ENCODE measurements around the gene LAMB4. TPM values are rescaled to one million over a fixed set of nuclear protein-coding genes. Genes with fewer than 3 reads are reported as not detected.

The LAMB4 gene
- total RNA-seq, 1 donor from 2014 or later: not detected

DNA sequence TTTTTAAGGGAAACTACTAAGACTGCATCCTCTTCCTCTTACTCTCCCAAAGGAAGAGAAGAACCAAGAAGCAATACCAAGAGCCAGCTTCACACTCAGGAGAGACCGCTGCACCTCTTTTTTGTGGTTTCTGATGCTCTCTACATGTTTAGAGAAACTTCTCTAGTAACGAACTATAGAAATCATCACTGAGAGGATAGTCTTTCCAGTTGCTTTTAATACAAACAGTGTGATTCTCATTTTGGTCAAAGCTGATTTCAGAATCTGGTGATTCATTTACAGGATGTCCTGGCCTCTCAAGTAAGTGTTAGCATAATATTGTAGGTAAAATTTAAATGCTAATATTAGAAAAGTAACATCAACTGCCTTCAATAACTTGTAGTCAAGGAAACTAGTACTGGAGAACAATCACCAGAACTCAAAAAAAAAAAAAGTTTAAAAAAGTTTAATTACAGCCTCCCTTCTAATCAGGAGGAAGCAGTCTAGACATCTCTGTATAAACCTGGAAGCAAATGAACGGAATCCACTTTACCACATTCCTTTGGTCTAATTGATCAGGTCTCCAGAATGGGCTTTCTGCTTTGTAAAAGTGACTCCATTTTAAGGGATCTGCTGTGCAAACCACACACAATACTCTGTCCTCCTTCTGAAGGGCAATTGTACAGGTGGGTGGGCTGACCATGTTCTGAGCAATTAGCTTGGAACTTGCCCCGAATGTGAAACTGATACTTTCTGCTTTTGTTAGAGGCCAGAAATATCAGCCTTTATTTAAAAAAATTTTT lies 130.2 kb downstream of the LAMB4 start:
- Mint-ChIP-seq H3K4me1 (peaks cover 21% of the 10 kb centered on the region), H3K4me3 (no peak overlapping the region), H3K9me3 (no peaks in the 10 kb centered on the region), H3K27ac (no peak overlapping the region), H3K36me3 (ENCODE audit: low read depth) (no peaks in the 10 kb centered on the region), H3K27me3 (peaks cover 55% of the 10 kb centered on the region)
- ChIA-PET CTCF (no interaction called here), POLR2A (interaction anchor here (0.7 kb wide), 1 partner anchor 760 kb away, joined by 3 read pairs; no protein-coding TSS in a partner anchor)
- TF ChIP-seq, protein P1, sequence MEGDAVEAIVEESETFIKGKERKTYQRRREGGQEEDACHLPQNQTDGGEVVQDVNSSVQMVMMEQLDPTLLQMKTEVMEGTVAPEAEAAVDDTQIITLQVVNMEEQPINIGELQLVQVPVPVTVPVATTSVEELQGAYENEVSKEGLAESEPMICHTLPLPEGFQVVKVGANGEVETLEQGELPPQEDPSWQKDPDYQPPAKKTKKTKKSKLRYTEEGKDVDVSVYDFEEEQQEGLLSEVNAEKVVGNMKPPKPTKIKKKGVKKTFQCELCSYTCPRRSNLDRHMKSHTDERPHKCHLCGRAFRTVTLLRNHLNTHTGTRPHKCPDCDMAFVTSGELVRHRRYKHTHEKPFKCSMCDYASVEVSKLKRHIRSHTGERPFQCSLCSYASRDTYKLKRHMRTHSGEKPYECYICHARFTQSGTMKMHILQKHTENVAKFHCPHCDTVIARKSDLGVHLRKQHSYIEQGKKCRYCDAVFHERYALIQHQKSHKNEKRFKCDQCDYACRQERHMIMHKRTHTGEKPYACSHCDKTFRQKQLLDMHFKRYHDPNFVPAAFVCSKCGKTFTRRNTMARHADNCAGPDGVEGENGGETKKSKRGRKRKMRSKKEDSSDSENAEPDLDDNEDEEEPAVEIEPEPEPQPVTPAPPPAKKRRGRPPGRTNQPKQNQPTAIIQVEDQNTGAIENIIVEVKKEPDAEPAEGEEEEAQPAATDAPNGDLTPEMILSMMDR (IDR thresholded peaks at IDR 0.05): no peak
- intact Hi-C loops (cut with micrococcal nuclease): loop anchor here (10.0 kb wide), 1 partner anchor 145 kb away; no protein-coding TSS in a partner anchor
- DNase-seq (no peak), ATAC-seq (ENCODE audit: low read depth) (no peak)

DNA sequence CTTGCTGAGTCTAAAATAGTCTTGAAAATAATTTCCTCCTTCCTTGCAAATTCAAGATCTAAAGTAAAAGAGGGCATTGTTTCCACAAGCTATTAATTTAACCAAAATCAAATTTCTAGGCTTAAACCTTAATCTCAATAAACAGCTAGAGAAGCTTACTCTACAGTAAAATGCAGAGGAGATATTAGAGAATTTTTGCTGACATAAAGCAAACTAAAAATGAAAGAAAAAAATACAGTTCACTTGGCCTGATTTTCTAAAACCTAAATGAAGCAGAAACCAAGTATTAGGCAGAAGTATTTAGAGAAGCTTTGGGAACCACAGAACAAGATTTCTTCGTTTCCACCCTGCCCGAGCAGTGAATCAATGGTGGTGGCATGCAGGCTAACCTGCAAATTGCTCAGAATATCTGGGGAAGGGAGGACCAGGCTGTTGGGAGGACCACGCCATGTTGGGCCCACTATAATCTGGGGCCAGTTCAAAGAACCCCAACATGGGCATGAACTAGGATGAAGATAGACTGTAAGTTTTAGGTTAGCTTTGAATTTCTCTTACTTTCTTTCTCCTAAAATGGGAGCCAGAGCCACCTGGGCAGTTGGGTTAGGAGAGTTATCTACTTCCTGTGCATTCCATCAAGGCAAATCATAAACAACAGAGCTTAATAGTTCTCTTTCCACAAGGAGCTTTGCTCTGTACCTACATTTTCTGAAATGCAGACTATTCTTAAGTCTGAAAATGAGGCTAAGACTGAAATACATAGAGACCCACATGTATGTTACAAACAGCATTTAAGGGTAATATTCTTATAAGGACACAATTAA lies 131.3 kb downstream of the LAMB4 start:
- DNase-seq (no peak), ATAC-seq (ENCODE audit: low read depth) (no peak)
- Mint-ChIP-seq H3K9me3 (no peaks in the 10 kb centered on the region), H3K27me3 (peaks cover 52% of the 10 kb centered on the region), H3K4me3 (no peak overlapping the region), H3K4me1 (peaks cover 16% of the 10 kb centered on the region), H3K27ac (no peak overlapping the region), H3K36me3 (ENCODE audit: low read depth) (no peaks in the 10 kb centered on the region)
- ChIA-PET CTCF (no interaction called here), POLR2A (no interaction called here)
- TF ChIP-seq, protein P1 (IDR thresholded peaks at IDR 0.05): no peak
- intact Hi-C loops (cut with micrococcal nuclease): no loop called here

DNA sequence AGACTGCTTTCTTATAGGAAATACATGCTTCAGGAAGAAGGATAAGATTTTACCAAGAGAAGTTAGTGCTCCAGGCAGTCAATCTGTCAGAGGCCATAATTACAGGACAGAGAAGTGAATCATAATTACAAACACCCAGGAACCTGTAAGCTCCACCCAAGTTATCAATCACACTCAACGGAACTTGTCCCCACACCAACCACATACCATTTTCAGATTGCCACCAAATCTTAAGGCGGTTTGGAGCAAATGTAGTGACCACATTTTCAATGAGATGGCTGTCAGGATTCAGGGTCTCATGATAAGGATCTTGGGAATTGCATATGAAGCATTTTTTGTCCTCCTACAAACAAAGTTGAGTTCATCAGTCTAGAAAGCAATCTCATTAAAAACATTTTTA lies 132.0 kb downstream of the LAMB4 start:
- ATAC-seq (ENCODE audit: low read depth) (no peak), DNase-seq (no peak)
- ChIA-PET CTCF (no interaction called here), POLR2A (no interaction called here)
- TF ChIP-seq, protein P1 (IDR thresholded peaks at IDR 0.05): no peak
- peaks cover 48% of the 10 kb centered on the region for H3K27me3 Mint-ChIP-seq
- H3K9me3 Mint-ChIP-seq: no peaks in the 10 kb centered on the region
- H3K27ac Mint-ChIP-seq: no peak overlapping the region
- H3K4me3 Mint-ChIP-seq: no peak overlapping the region
- intact Hi-C loops (cut with micrococcal nuclease): no loop called here
- no peaks in the 10 kb centered on the region for H3K36me3 Mint-ChIP-seq (ENCODE audit: low read depth)
- H3K4me1 Mint-ChIP-seq: peaks cover 12% of the 10 kb centered on the region

DNA sequence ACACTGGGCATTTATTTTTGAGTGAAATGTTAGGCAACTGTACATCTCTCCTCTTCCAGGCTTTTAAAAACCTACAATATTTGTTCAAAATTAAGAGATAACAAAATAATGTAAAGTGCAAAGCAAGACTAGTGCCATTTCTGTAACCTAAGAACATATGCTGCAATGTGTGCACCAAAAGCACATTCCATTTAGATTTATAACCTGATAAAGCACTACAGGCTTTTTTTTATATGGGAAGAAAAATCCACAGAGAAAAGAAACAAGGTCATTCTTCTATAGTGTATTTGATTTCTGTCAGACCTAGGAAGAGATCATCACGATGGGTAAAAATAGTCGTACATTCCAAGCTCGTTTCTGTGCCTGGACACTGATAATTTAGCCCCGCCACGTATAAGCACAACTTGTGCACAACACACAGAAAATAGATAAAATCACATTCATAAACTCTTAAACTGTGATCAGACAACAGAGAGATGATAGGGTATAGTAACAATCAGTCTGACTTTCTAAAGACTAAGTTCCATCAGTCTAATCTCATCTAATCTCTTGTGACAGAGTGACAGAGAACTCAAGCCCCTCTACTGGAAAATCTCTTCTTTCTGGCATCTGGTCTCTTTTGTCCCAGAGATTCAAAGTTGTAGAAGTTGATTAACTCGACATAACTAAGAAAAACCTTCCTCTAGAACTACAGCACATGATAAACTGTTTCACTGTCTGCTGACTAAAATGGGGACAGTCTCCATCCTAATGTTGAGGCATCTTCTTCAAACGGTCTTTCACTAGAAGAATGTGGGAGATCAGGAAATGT lies 133.9 kb downstream of the LAMB4 start:
- DNase-seq (no peak), ATAC-seq (ENCODE audit: low read depth) (no peak)
- ChIA-PET POLR2A (no interaction called here), CTCF (no interaction called here)
- TF ChIP-seq, protein P1 (IDR thresholded peaks at IDR 0.05): no peak
- H3K27ac Mint-ChIP-seq: no peak overlapping the region
- intact Hi-C loops (cut with micrococcal nuclease): no loop called here
- H3K4me3 Mint-ChIP-seq: no peak overlapping the region
- peaks cover under 1% of the 10 kb centered on the region for H3K4me1 Mint-ChIP-seq
- no peaks in the 10 kb centered on the region for H3K36me3 Mint-ChIP-seq (ENCODE audit: low read depth)
- H3K27me3 Mint-ChIP-seq: peaks cover 45% of the 10 kb centered on the region
- no peaks in the 10 kb centered on the region for H3K9me3 Mint-ChIP-seq

Data from activated B cell treated with CpG ODN at 0.5 μM for 24 hours (primary cell).